Endothelial cell of umbilical vein (primary cell): ENCODE results near the gene PNLDC1. TPM values are rescaled to one million over a fixed set of nuclear protein-coding genes. Genes with fewer than 3 reads are reported as not detected.

Source experiments
- BruUV-seq: library from RNA; stranded (reverse); fragments of 400-500 nt; replicated peaks from 2 replicates; lab custom pipeline; 2021; lab: Mats Ljungman, UMichigan
- CTCF ChIA-PET: fragments of 300-600, 350-600 bp; sonication (Branson Sonifier 250); formaldehyde crosslinking; loops from one replicate; lab custom pipeline; 2021; ENCODE audit warnings: antibody characterized with exemption, inconsistent platforms; lab: Charles Lee
- POLR2A ChIA-PET: fragments of 300-600, 350-600 bp; sonication (Branson Sonifier 250); formaldehyde crosslinking; loops from one replicate; lab custom pipeline; 2021; ENCODE audit warnings: antibody characterized with exemption, inconsistent platforms; lab: Charles Lee
- DNase-seq: peaks from one replicate; pipeline ENCODE4 v3.0.0-alpha.2; 2011; ENCODE audit warnings: low read depth, low spot score
- FAIRE-seq: peaks from 2 replicates; lab custom pipeline; 2011; peaks lifted over from hg19 to GRCh38; lab: Jason Lieb, UNC
- H2AFZ ChIP-seq: 2 replicates; pipeline ENCODE4 v1.6.0; 2012; ENCODE audit warnings: low read depth, low read length, control low read depth, inconsistent platforms
- H3K27ac ChIP-seq: 2 replicates; pipeline ENCODE4 v1.5.1; 2011; ENCODE audit warnings: low read depth, mild to moderate bottlenecking, control low read depth, low read length, moderate library complexity; ENCODE audit not compliant: insufficient read depth
- H3K27me3 ChIP-seq, 2 experiments: 2 replicates each; pipeline versions ENCODE4 v1.6.0 to v1.6.1; 2011; ENCODE audit warnings: low read length in 2 of 2, mixed read lengths in 1 of 2; ENCODE audit not compliant: control insufficient read depth in 2 of 2, insufficient read depth in 2 of 2
- H3K36me3 ChIP-seq, 2 experiments: 2 replicates in 1 of 2; 3 replicates in 1 of 2; pipeline ENCODE4 v1.5.1; 2011; ENCODE audit warnings: low read length in 2 of 2, mild to moderate bottlenecking in 1 of 2, moderate library complexity in 1 of 2; ENCODE audit not compliant: control insufficient read depth in 2 of 2, insufficient read depth in 2 of 2; ENCODE audit errors: extremely low read depth in 1 of 2
- H3K4me1 ChIP-seq: 3 replicates; pipeline ENCODE4 v1.5.1; 2011; ENCODE audit warnings: mild to moderate bottlenecking, low read length; ENCODE audit not compliant: control insufficient read depth, insufficient read depth; ENCODE audit errors: extremely low read depth
- H3K4me2 ChIP-seq: 2 replicates; pipeline ENCODE4 v1.6.1; 2011; ENCODE audit warnings: low read length, control low read depth, mixed read lengths; ENCODE audit not compliant: insufficient read depth
- H3K4me3 ChIP-seq, 3 experiments: fragments of 200-600 bp in 1 of 3; sonication (generic), shearing (Covaris generic) in 1 of 3; replicated peaks in 1 of 3; 2 replicates each; pipeline ENCODE4 v1.5.1; 2011 to 2016; ENCODE audit warnings: control low read depth in 3 of 3, low read length in 3 of 3, mild to moderate bottlenecking in 2 of 3, inconsistent platforms in 1 of 3, low read depth in 1 of 3, moderate library complexity in 1 of 3; ENCODE audit not compliant: insufficient read depth in 1 of 3
- H3K79me2 ChIP-seq: 2 replicates; pipeline ENCODE4 v1.6.0; 2012; ENCODE audit warnings: low read length, inconsistent platforms; ENCODE audit not compliant: control insufficient read depth, insufficient read depth
- H3K9ac ChIP-seq: replicated peaks from 2 replicates; pipeline ENCODE3; 2011; ENCODE audit warnings: low read length, control low read depth; ENCODE audit not compliant: insufficient read depth; ENCODE audit errors: extremely low read depth
- H3K9me1 ChIP-seq: replicated peaks from 3 replicates; pipeline ENCODE4 v1.6.0; 2011; ENCODE audit warnings: mild to moderate bottlenecking, low read length; ENCODE audit not compliant: control insufficient read depth, insufficient read depth; ENCODE audit errors: extremely low read depth
- H3K9me3 ChIP-seq: replicated peaks from 2 replicates; pipeline ENCODE4 v1.5.1; 2012; ENCODE audit warnings: low read length, inconsistent platforms; ENCODE audit not compliant: control insufficient read depth, insufficient read depth
- H4K20me1 ChIP-seq: replicated peaks from 2 replicates; pipeline ENCODE3; 2011; ENCODE audit warnings: mild to moderate bottlenecking, low read length; ENCODE audit not compliant: control insufficient read depth, insufficient read depth; ENCODE audit errors: extremely low read depth
- EZH2 ChIP-seq: IDR thresholded peaks from 2 replicates; pipeline ENCODE4 v1.6.1; 2012; ENCODE audit warnings: borderline replicate concordance, low read depth, mild to moderate bottlenecking, moderate library complexity, low read length, inconsistent platforms; ENCODE audit not compliant: severe bottlenecking
- FOS ChIP-seq: IDR thresholded peaks from 2 replicates; pipeline ENCODE4 v1.6.1; 2011; ENCODE audit warnings: mild to moderate bottlenecking, low read length, moderate library complexity, borderline replicate concordance; ENCODE audit not compliant: insufficient read depth
- GATA2 ChIP-seq: IDR thresholded peaks from 2 replicates; pipeline ENCODE4 v1.7.0; 2011; ENCODE audit warnings: low read depth, mild to moderate bottlenecking, moderate library complexity, mixed read lengths, low read length; ENCODE audit not compliant: insufficient read length, insufficient read depth
- JUN ChIP-seq: IDR thresholded peaks from 2 replicates; pipeline ENCODE4 v1.6.1; 2011; ENCODE audit warnings: borderline replicate concordance, low read depth; ENCODE audit not compliant: insufficient read length, insufficient read depth
- MYC ChIP-seq: IDR thresholded peaks from one replicate; pipeline ENCODE4 v1.6.1; 2011; ENCODE audit warnings: mild to moderate bottlenecking, low read depth, low read length
- POLR2A ChIP-seq: IDR thresholded peaks from 2 replicates; pipeline ENCODE4 v1.6.1; 2012; ENCODE audit warnings: low read depth, mild to moderate bottlenecking, control low read depth, low read length
- POLR2AphosphoS5 ChIP-seq: IDR thresholded peaks from 2 replicates; pipeline ENCODE4 v1.6.1; 2012; ENCODE audit warnings: low read depth, mild to moderate bottlenecking, control low read depth, low read length, moderate library complexity; ENCODE audit not compliant: insufficient read depth
- dilution Hi-C: fragments of 300-500 bp; cut with MboI; formaldehyde crosslinking; loops from one replicate; pipeline ENCODE4 v1.15.0; 2019; ENCODE audit warnings: low sequenced_read_pairs; ENCODE audit not compliant: extremely low pct_ligation_motif_present
- intact Hi-C: fragments of 100-400 bp; cut with micrococcal nuclease; formaldehyde crosslinking; loops from one replicate; pipeline ENCODE4 v1.10.0; 2022
- polyA plus RNA-seq, 4 experiments: library from polyadenylated mRNA; depleted of rRNA in 3 of 4; stranded (reverse) in 3 of 4; unstranded in 1 of 4; fragments of >200 nt; gene quantifications; 2 replicates each; pipeline versions ENCODE4 v1.2.1 to v1.2.3, GENCODE V29; 2011 to 2012; ENCODE audit warnings: missing spikeins in 1 of 4
- total RNA-seq: library from RNA; stranded (reverse); gene quantifications from 2 replicates; pipeline ENCODE4 v1.2.3, GENCODE V29; 2021
- TF ChIP-seq, protein P1 (sequence below): IDR thresholded peaks from 2 replicates; pipeline ENCODE4 v1.6.1; 2011; ENCODE audit not compliant: insufficient read depth, insufficient read length
- TF ChIP-seq, protein P2 (sequence below), 2 donors: IDR thresholded peaks; 1 replicate in 1 of 2; 2 replicates in 1 of 2; pipeline ENCODE4 v1.5.1; 2011; ENCODE audit warnings: low read length in 2 of 2, mild to moderate bottlenecking in 2 of 2, moderate library complexity in 2 of 2, control low read depth in 1 of 2, inconsistent platforms in 1 of 2, low read depth in 1 of 2; ENCODE audit not compliant: insufficient read depth in 1 of 2; ENCODE audit errors: extremely low read depth in 1 of 2

PNLDC1 gene
- total and polyA plus RNA-seq, 2 donors (not counting 3 experiments of a cell fraction or from before 2014, with no cell fraction given): not detected

DNA sequence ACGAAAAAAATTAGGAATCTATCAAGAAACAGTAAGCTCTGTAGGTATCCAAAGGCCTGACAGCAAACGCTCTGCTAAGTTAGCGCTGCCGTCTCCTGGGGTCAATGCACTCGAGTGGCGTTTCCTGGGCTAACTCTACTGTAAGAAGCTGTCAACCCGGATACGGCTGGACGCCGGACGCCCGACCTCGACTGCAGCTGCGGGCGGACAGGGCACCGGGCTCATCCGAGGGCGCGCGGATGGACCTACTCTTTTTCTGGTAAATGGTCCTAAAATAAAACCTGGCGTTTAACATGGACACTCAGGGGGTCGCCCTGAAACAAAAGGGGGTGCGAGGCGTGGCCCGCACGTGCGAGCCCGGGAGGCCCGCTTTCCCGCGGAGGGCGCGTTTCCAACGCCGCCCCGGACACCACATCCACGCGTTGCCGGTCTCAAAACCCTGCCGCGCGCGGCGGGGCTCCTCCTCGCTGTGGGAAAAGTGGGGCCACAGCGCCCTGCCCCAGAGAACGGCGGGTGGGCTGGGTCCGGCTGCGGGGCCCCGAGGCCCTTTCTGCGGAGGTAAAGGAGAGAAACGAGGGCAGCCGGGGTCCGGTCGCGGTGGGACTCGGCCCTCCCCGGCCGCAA lies 11.2 kb upstream of the PNLDC1 start:
- CTCF ChIA-PET: interaction anchor here (0.9 to 2.4 kb wide), 4 partner anchors 12 to 667 kb away, joined by 3 to 7 read pairs (median 4); partner anchors contain the start of gene ACAT2
- dilution Hi-C loops: no loop called here
- intact Hi-C loops: loop anchor here (1.0 to 5.0 kb wide), 4 partner anchors 27 to 193 kb away; partner anchors contain the start of genes ACAT2 and WTAP
- DNase-seq: peak; percentile 44
- Histone ChIP-seq H3K27ac (peak overlapping the region; percentile 62), H3K9ac (peak overlapping the region; percentile 87), H3K4me2 (peak overlapping the region; percentile 89), H3K9me3 (no peaks in the 10 kb centered on the region), H3K36me3 (peaks cover 9 to 10% of the 10 kb centered on the region in 2 experiments), H3K79me2 (peaks cover 82% of the 10 kb centered on the region), H3K9me1 (no peaks in the 10 kb centered on the region), H3K4me3 (peak overlapping the region; percentile 42 to 95 (median 64)), H3K27me3 (no peaks in the 10 kb centered on the region), H3K4me1 (peaks cover 27% of the 10 kb centered on the region), H4K20me1 (peaks cover 2% of the 10 kb centered on the region), H2AFZ (no peak overlapping the region)
- POLR2A ChIA-PET: interaction anchor here (0.5 to 2.9 kb wide), 5 partner anchors 8 to 61 kb away, joined by 3 to 21 read pairs (median 7); partner anchors contain the start of genes ACAT2 and WTAP
- FAIRE-seq: peak; percentile 82
- TF ChIP-seq, protein P1, sequence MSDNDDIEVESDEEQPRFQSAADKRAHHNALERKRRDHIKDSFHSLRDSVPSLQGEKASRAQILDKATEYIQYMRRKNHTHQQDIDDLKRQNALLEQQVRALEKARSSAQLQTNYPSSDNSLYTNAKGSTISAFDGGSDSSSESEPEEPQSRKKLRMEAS: no peak
- TF ChIP-seq MYC (no peak), JUN (no peak), EZH2 (no peak), GATA2 (no peak), POLR2AphosphoS5 (no peak), POLR2A (no peak), FOS (no peak)
- TF ChIP-seq, protein P2, sequence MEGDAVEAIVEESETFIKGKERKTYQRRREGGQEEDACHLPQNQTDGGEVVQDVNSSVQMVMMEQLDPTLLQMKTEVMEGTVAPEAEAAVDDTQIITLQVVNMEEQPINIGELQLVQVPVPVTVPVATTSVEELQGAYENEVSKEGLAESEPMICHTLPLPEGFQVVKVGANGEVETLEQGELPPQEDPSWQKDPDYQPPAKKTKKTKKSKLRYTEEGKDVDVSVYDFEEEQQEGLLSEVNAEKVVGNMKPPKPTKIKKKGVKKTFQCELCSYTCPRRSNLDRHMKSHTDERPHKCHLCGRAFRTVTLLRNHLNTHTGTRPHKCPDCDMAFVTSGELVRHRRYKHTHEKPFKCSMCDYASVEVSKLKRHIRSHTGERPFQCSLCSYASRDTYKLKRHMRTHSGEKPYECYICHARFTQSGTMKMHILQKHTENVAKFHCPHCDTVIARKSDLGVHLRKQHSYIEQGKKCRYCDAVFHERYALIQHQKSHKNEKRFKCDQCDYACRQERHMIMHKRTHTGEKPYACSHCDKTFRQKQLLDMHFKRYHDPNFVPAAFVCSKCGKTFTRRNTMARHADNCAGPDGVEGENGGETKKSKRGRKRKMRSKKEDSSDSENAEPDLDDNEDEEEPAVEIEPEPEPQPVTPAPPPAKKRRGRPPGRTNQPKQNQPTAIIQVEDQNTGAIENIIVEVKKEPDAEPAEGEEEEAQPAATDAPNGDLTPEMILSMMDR (IDR thresholded peaks at IDR 0.05; ENCODE audit: extremely low read depth in 1 of 2, insufficient read depth in 1 of 2, low read depth in 1 of 2, low read length in 2 of 2): no peak
- TSS peak; percentile 42 for BruUV-seq
